NCI-H146 (cell line): Measurements from ENCODE around the gene ALKBH6.
"Not testable (repeated sequence)": the region's sequence is repeated elsewhere in the genome, so short reads cannot be mapped to it uniquely, and the experiment has no call there.

Source experiments
- DNase-seq: peaks from one replicate; lab custom pipeline; 2025; lab: John Stamatoyannopoulos, UW

The ALKBH6 gene

DNA sequence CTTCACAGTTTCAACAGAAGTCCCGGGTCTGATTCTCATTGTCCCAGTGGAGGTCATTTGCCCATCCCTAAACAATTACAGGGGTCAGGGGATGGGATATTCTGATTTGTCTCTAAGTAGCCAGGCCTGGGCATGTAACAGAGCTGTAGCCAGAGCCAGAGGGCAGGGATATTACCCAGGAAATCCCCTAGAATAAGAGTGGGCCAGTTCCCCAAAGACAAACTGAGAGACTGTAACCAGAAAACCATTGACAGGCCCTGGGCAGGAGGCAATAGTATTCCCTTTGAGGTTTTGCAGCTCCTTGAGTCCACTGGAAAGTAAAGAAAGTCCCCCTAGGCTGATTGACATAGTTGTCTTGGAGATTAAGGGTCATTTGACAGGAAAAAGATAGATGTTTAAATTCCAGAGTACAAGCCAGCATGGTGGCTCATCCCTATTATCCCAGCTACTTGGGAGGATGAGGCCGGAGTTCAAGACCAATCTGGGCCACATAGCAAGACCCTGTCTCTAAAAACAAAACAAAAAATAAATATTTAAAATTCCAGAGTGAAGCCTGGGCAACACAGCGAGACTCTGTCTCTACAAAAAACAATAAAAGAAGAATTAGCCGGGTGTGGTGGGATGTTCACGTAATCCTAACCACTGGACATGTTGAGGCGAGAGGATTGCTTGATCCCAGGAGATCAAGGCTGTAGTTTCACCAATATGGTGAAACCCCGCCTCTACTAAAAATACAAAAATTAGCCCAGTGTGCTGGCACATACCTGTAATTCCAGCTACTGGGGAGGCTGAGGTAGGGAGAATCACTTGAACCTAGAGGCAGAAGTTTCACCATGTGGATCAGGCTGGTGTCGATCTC is 20.9 kb downstream of the ALKBH6 start:
- DNase-seq, result no peak

DNA sequence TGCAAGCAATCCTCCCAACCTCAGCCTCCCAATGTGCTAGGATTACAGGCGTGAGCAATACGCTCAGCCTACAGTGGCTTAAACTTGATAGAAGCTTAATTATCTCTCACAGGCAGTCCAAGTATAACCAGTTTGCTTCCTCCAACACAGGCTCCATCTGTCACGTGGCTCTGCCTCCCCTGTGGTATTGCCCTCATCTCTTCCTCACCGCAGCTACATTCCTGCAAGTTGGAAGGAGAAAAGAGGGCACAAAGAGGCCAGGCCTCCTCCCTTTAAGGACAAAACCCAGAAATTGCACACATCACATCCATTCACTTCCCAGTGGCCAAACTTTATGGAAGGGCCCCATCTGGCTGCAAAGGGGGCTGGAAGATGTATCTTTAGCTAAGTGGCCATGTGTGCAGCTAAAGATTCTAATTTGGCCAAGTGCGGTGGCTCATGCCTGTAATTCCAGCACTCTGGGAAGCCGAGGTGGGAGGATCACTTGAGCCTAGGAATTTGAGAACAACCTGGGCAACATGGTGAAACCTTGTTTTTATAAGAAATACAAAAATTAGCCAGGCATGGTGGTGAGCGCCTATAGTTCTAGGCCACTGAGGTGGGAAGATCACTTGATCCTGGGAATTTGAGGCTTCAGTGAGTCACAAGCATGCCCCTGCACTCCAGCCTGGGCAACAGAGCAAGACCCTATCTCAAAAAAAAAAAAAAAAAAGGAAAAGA is 22.1 kb downstream of the ALKBH6 start:
- no peak for DNase-seq

DNA sequence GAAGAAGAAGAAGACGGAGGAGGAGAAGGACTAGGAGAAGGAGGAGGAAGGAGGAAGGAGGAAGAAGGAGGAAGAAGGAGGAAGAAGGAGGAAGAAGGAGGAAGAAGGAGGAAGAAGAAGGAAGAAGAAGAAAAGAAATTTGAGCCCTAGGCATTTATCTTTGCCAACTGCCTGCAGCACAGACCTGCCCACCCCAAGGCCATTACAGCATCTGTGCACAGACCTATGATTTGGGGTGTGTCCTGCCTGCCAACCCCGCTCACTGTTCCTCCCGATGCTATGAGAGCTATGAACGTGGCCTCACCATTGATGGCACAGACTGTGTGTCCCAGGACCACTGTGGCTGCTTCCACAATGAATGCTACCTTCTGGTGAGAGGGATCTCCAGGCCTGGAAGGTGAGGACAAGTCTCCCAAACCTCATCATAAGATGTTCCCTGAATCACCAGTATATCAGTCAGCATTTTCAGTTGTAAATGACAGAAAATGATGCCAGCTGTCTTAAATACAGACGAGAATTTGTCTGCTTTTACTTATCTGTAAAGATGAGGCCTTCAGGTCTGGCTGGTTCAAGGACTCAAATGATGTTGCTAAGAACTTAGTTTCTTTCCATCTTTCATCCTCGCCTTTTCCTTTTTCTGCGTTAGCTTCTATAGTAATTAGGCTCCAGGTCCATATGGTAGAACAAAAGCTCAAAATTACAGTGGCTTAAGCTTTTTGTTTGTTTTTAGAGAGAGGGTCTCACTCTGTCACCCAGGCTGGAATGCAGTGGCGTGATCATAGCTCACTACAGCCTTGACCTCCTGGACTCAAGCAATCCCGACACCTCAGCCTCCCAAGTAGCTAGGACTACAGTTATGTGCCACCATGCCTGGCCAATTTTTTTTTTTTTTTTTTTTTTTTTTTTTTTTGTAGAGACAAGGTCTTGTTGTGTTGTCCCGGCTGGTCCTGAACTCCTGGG is 23.0 kb downstream of the ALKBH6 start:
- DNase-seq, result no peak

- DNase-seq, result no peak
Observed at GRCh38 chr19:35990156-35990555, 23.9 kb downstream of the ALKBH6 start.

DNA sequence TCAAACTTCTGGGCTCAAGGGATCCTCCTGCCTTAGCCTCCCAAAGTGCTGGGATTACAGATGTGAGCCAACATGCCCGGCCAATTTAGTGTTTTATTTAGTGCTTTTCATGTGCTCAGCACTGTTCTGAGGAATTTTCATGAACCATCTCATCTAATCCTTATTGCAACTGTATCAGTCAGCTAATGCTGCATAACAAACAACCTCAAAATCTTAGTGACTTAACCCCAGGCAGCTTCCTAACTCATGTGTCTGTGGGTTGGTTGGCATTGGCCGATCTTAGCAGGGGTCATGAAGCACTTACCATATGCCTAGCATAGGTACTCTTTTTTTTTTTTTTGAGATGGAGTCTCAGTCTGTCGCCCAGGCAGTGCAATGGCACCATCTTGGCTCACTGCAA is 25.2 kb downstream of the ALKBH6 start:
- DNase-seq, result no peak

GRCh38 chr19:35987571-35987896 is 26.5 kb downstream of the ALKBH6 start:
- no peak for DNase-seq

DNA sequence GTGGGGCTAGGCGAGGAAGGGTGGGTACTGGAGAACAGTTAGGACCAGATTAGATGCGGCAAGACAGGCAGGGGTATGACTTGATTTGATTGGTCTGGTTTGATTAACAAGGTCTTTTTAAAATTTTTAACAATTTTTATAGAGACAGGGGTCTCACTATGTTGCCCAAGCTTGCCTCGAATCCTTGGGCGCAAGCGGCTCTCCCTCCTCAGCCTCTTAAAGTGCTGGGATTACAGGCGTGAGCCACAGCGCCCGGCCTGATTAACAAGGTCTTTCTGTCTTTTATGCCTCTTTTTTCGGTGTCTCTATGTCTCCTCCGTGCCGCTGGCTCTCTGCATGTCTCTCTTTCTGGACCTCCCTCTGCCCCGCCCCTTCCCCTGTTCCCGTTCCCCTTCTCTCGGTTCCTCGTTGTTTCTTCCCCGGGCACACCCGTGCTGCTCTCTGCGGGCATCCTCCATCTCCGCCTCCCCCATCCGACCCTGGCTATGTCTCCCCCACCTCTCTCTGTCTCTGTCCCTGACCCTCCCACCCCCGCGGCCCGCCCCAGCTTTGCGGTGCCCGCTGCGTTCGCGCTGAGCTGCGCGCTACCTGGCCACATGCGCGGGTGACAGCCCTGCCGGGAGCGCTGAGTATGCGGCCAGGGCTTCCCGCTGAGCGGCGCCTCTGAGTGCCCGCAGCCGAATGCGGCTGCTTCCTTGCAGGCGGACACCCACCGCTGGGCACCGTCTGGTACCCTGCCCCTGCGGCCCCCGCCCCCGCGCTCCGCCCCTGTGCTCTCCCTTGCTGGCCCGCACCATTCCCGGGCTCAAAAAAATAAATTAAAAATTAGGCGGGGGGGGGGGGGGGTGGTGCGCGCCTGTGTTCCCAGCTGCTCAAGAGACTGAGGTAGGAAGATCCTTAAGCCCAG is 27.1 kb downstream of the ALKBH6 start:
- peak; percentile 73 for DNase-seq

- DNase-seq, result no peak
Observed at GRCh38 chr19:35986111-35986510, 27.9 kb downstream of the ALKBH6 start.

GRCh38 chr19:35983177-35983576 is 30.8 kb downstream of the ALKBH6 start:
- no peak for DNase-seq

DNA sequence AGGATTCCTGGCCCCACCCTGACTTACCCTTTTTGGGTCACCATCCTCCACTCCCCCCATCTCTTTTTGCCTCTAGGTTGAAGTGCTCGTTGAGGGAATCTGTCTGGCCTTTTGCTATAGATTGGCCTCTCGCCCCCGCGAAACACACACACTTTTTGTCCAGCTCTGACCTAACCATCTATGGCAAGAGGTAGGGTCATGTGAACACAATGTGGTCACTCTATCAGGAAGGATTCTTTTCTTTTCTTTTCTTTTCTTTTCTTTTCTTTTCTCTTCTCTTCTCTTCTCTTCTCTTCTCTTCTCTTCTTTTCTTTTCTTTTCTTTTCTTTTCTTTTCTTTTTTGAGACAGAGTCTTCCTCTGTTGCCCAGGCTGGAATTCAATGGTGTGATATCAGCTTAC is 33.0 kb downstream of the ALKBH6 start:
- DNase-seq, result not testable (repeated sequence)

DNA sequence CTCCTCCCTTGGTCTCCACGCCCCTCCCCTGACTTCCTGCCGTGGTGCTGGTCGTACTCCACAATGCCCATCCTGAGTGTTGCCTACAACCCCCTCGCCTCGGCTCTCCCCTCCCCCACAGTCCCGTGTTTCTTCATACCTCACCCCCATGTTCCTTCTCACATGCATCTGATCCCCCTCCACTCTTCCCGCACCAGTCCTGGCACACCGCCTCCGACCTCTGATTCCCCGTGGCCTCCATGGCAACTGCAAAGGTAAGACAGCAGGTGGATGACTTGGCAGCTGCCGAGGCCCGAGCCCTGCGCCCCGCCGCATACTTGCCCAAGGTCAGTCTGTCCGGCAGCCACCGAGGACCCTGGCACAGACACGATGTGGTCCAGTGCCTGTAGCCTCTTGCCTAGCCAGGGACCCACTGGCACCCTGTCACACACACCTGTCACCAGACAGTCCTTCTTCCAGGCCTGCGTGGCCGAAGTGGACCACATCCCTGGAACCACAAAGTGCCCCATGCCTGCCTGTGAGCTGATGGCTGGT is 35.1 kb downstream of the ALKBH6 start:
- DNase-seq, result no peak

DNA sequence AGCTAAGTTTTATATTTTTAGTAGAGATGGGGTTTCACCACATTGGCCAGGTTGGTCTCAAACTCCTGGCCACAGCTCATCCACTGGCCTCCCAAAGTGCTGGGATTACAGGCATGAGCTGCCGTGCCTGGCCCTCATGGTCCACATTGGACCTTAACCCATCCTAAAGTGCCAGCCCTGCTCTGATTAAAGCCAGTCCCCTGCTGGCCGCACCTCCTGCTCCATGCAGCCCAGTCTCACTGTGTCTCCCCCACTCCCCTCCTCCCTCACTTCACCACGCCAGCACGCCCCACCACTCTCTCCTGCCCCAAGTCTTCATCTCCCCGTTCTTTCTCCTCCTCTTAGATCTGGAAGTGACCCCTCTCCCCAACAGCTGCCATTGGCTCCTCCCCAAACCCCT is 35.7 kb downstream of the ALKBH6 start:
- no peak for DNase-seq

DNA sequence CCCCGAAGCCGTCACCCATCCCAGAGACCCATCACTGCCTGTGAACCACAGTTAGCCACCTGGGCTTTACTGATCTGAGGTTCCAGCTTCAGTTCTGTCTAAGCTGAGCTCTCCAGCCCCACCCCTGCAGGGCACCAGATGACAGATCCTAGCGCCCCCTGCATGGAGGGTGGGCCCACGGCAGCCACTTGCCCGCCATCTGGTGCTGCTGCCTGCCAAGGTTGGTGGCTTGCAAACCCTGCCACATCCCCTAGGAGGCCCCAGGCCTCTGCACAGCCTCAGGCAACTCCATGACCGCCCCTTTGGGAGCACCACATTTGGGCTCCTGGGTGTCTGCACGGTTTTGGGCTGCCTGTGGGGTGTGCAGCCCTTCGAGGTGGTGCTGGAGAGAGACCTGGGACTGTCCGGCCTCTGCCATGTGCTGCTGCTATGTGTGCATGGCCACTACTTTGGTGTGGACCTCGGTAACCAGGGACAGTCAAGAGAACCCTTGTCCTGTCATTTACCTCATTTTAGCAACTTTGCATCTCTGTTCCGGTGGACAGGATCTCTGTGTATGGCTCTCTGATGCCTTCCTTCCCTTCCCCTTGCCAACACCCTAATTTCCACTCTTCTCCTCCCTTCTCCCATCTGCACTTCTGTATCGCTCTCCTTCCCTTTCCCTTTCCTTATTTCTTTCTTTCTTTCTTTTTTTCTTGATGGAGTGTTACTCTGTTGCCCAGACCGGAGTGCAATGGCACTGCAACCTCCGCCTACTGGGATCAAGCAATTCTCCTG is 36.4 kb downstream of the ALKBH6 start:
- peak; percentile 62 for DNase-seq

DNA sequence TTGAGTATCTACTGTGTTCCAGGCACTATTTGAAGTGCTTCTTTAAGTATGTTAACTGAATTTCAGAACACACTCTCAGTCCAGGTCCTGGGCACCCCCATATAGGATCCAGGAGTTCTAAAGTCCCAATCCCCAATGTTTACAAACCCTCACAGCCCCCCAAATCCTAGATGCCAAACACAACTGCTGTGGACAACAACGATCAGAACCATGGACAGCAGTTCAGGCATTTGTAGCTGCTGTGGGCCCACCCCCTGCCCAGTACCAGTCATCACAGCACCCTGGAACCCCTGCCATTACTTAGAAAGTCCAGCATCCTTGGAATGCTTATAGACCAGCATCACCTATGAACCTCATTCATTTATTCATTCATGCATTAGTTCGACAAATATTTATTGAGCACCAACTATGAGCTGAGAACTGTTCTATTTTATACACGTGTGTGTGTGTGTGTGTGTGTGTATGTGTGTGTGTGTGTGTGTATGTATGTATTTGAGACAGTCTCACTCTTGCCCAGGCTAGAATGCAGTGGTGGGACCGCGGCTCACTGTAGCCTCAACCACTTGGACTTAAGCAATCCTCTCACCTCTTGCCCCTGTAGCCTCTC is 38.3 kb downstream of the ALKBH6 start:
- no peak for DNase-seq

- DNase-seq, result no peak
Observed at GRCh38 chr19:35973487-35973886, 40.5 kb downstream of the ALKBH6 start.

DNA sequence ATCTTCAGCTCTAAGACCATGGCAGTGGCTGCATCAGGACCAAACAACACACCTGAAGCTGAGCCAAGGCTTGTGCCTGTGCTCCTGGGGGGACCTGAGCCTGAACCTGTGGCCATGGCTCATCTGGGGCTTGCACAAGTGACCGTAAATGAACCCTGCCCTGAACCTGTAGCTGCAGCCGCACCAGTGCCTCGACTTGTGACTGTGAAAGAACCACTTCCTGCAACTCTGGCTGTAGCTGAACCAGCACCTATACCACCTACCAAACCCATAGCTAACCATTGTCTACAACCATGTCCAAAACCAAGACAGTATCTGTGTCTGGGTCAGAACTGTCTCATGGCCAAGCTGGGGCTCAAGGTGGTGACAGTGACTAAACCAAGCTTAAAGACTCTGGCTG is 47.2 kb downstream of the ALKBH6 start:
- no peak for DNase-seq

DNA sequence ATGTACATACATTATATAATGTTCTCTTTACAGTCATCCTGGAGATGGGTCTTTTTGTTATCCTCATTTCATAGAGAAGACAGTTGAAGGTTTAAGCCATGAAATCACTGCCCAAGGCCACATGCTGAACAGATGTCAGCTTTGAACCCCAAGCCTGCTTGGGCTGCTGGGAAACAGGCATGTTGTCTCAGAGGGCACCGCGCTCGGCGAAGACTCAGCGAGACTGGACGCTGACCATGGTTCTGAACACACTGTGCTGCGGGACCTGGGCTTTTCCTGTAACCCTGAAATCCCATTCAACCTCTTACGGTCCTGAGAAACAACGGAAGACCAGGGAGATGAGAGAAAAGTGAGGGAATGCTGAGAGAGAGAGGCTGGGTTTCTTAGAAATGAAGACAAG is 50.5 kb downstream of the ALKBH6 start:
- no peak for DNase-seq

DNA sequence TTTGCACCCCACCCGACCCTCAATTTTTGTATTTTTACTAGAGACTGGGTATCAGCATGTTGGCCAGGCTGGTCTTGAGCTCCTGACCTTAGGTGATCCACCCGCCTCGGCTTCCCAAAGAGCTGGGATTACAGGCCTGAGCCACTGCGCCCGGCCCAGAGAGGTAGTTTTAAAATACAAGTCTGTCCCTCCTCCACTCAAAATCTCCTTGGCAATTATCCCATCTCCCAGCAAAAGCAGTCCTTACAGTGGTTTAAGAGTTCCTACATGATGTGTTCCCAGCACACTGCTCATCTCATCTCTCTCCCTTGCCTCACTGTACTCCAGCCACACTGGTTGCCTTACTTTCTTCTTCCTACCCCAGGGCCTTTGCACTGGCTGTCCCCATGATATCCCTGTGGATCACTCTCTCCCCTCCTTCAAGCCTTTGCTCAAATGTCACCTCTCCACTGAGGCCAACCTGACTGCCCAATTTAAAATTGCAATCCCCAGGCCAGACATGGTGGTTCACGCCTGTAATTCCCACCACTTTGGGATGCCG is 53.5 kb downstream of the ALKBH6 start:
- DNase-seq, result no peak

GRCh38 chr19:35959968-35960320 is 54.1 kb downstream of the ALKBH6 start:
- peak; percentile 59 for DNase-seq
